K562 (cell line): ENCODE results near the gene PSRC1. TPM values are rescaled to one million over a fixed set of nuclear protein-coding genes. Genes with fewer than 3 reads are reported as not detected.
A peak's percentile ranks its signal among the peaks of the same experiment; 100 is the strongest.

Experiments
- BCOR ChIP-seq: fragments of 450-650 bp; IDR thresholded peaks from 2 replicates; pipeline ENCODE4 v1.6.1; 2016
- CBFA2T2 ChIP-seq: fragments of 450-650 bp; conservative IDR thresholded peaks from 2 replicates; pipeline ENCODE4 v1.6.1; 2017; ENCODE audit warnings: mild to moderate bottlenecking
- CREM ChIP-seq: IDR thresholded peaks from 2 replicates; pipeline ENCODE4 v1.6.1; 2014; ENCODE audit warnings: antibody characterized with exemption, low read depth
- ERF ChIP-seq: fragments of 450-650 bp; formaldehyde crosslinking; IDR thresholded peaks from 2 replicates; pipeline ENCODE4 v1.4.0; 2020; ENCODE audit warnings: mild to moderate bottlenecking, mixed read lengths
- FOXA3 ChIP-seq, 2 experiments: fragments of 450-650 bp in 1 of 2; sonication (generic) in 1 of 2; formaldehyde crosslinking; IDR thresholded peaks in 1 of 2; conservative IDR thresholded peaks in 1 of 2; 2 replicates each; pipeline versions ENCODE4 v1.4.0 to v1.8.0; 2020 to 2022; ENCODE audit warnings: mild to moderate bottlenecking in 2 of 2, missing genetic modification reagents in 1 of 2
- HLTF ChIP-seq: fragments of 450-650 bp; IDR thresholded peaks from 2 replicates; pipeline ENCODE4 v1.6.1; 2016
- KAT7 ChIP-seq: sonication (generic); formaldehyde crosslinking; IDR thresholded peaks from 2 replicates; pipeline ENCODE4 v1.8.0; 2022; ENCODE audit warnings: missing genetic modification reagents, mild to moderate bottlenecking, borderline replicate concordance
- MAFF ChIP-seq: IDR thresholded peaks from 2 replicates; pipeline ENCODE4 v1.6.1; 2012; ENCODE audit warnings: low read length, improper control_type of control experiment
- MTF1 ChIP-seq: fragments of 250-450 bp; sonication (Bioruptor Pico); IDR thresholded peaks from 2 replicates; pipeline ENCODE4 v1.9.0; 2021; ENCODE audit warnings: moderate library complexity, mild to moderate bottlenecking, inconsistent platforms, borderline replicate concordance
- POLR2A ChIP-seq: fragments of 450-650 bp; conservative IDR thresholded peaks from 2 replicates; pipeline ENCODE4 v1.6.1; 2016
- RFX5 ChIP-seq: IDR thresholded peaks from 2 replicates; pipeline ENCODE4 v1.6.1; 2011; ENCODE audit warnings: low read depth, mild to moderate bottlenecking, improper control_type of control experiment, low read length
- RNF219 ChIP-seq: fragments of 250-450 bp; sonication (Bioruptor Pico); IDR thresholded peaks from 2 replicates; pipeline ENCODE4 v1.5.0; 2022; ENCODE audit warnings: mild to moderate bottlenecking
- SMARCE1 ChIP-seq: fragments of 450-650 bp; IDR thresholded peaks from 2 replicates; pipeline ENCODE4 v1.7.1; 2016; ENCODE audit warnings: mild to moderate bottlenecking
- SRSF7 ChIP-seq: fragments of 200-400 bp; formaldehyde crosslinking; optimal IDR thresholded peaks from 2 replicates; pipeline ENCODE3; 2017; ENCODE audit warnings: mild to moderate bottlenecking, low read depth, low read length
- STAG1 ChIP-seq: sonication (generic); formaldehyde crosslinking; IDR thresholded peaks from 2 replicates; pipeline ENCODE4 v1.5.0; 2020; ENCODE audit warnings: missing genetic modification reagents, borderline replicate concordance
- ZBED1 ChIP-seq: IDR thresholded peaks from 2 replicates; pipeline ENCODE4 v1.6.1; 2014
- ZNF165 ChIP-seq: fragments of 250-450 bp; sonication (Bioruptor Pico); IDR thresholded peaks from 2 replicates; pipeline ENCODE4 v1.4.0; 2020; ENCODE audit warnings: borderline replicate concordance
- ZNF316 ChIP-seq: fragments of 450-650 bp; IDR thresholded peaks from 2 replicates; pipeline ENCODE4 v1.6.1; 2016
- polyA plus RNA-seq, 8 experiments: library from polyadenylated mRNA; depleted of rRNA in 4 of 8; stranded (reverse) in 5 of 8; unstranded in 3 of 8; fragments of >200 nt; fragmentation: Nextera tagmentation in 2 of 8; fragmentation: Illumina TruSeq in 1 of 8; extraction: Ambion mirVana in 2 of 8; extraction: Trizol in 1 of 8; gene quantifications; 2 replicates each; pipeline versions ENCODE4 v1.2.1 to v1.2.3, GENCODE V29; 2011 to 2014; ENCODE audit warnings: inconsistent platforms in 1 of 8, missing spikeins in 1 of 8
- total RNA-seq, 7 experiments: library from RNA; depleted of rRNA in 6 of 7; stranded (reverse); fragments of >200 nt in 6 of 7; fragmentation: Illumina TruSeq in 2 of 7; extraction: Trizol in 2 of 7; gene quantifications; 2 replicates each; pipeline versions ENCODE4 v1.2.1 to v1.2.3, GENCODE V29; 2011 to 2021; ENCODE audit warnings: low replicate concordance in 1 of 7
- TF ChIP-seq, protein P1 (sequence below): sonication (generic); formaldehyde crosslinking; IDR thresholded peaks from 2 replicates; pipeline ENCODE4 v1.8.0; 2022; ENCODE audit warnings: missing genetic modification reagents, mild to moderate bottlenecking, borderline replicate concordance
- TF ChIP-seq, protein P2 (sequence below): IDR thresholded peaks from 2 replicates; pipeline ENCODE4 v1.6.1; 2014; ENCODE audit warnings: antibody characterized with exemption
- TF ChIP-seq, protein P3 (sequence below): sonication (generic); formaldehyde crosslinking; IDR thresholded peaks from 2 replicates; pipeline ENCODE4 v1.4.0; 2020; ENCODE audit warnings: mild to moderate bottlenecking, missing genetic modification reagents
- TF ChIP-seq, protein P4 (sequence below), 2 experiments: fragments of 250-450 bp in 1 of 2; fragments of 450-650 bp in 1 of 2; sonication (Bioruptor Pico) in 1 of 2; IDR thresholded peaks; 2 replicates each; pipeline versions ENCODE4 v1.6.1 to v1.8.0; 2016 to 2021; ENCODE audit warnings: mild to moderate bottlenecking in 2 of 2, moderate library complexity in 2 of 2, missing compliant biosample characterization in 1 of 2, missing genetic modification characterization in 1 of 2

Gene PSRC1
- total and polyA plus RNA-seq, 9 of the 15 experiments (the other 6 are each of a cell fraction or from before 2014, with no cell fraction given) = 6.5 to 65.2 (median 39.3) TPM

DNA sequence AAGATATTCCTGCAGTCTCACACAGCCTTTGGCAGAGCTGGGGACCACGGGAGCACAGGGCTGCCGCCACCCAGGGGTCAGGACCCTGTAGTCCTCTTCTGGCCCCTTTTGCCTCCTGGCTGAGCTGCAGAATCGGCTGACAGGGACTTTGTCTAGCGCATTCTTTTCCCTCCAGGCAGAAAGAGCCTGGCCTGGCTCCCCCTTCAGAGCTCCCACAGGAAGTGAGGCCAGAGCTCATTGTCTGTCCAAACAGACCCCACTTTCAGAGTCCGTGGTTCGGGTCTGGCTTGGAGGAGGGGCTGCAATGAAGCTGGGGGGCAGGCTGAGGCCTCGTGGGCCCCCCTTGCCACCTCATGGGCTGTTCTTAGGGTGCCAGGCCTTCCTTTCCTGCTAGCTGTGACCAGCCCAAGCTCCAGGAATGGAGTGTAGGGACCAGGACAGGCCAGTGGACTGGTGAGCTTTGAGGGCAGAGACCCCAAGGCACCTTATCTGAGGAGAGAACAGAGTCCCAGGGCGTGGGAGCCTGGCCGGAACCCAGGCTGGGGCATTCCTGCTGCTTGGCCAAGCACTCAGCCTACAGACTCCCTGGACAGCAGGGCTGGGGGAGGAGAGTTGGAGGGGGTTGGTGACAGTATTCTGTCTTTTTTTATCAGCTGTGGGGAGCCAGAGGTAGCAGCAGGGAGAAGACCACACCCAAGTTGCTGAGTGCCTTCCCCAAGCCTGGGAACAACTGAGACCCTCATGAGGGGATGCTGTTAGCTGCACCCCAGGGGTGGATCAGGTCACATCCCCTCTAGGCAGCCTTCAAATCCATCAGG lies 28.9 kb downstream of the PSRC1 start (continued):
- TF ChIP-seq FOXA3 (CRISPR knock-in tag; conservative IDR thresholded peaks at IDR 0.05 in 1 of 2, IDR thresholded peaks at IDR 0.05 in 1 of 2) (peak in 1 of 2 experiments; percentile 48; a peak in 1 of 4 replicates), CBFA2T2 (peak; percentile 28), HLTF (no peak), MTF1 (no peak), RFX5 (no peak), POLR2A (no peak), KAT7 (CRISPR knock-in tag) (peak; percentile 80; the same call in 1 of the 2 replicates), BCOR (no peak), ZNF165 (CRISPR knock-in tag) (no peak), SRSF7 (no peak), ZBED1 (0 out of 2 replicates have a peak, but pooled peaks have one; percentile 44), ZNF316 (no peak), STAG1 (CRISPR knock-in tag) (no peak), RNF219 (CRISPR knock-in tag) (no peak), CREM (0 out of 2 replicates have a peak, but pooled peaks have one; percentile 8), SMARCE1 (0 out of 2 replicates have a peak, but pooled peaks have one; percentile 9), MAFF (no peak), ERF (CRISPR knock-in tag) (0 out of 2 replicates have a peak, but pooled peaks have one; percentile 11)
- TF ChIP-seq, protein P1, sequence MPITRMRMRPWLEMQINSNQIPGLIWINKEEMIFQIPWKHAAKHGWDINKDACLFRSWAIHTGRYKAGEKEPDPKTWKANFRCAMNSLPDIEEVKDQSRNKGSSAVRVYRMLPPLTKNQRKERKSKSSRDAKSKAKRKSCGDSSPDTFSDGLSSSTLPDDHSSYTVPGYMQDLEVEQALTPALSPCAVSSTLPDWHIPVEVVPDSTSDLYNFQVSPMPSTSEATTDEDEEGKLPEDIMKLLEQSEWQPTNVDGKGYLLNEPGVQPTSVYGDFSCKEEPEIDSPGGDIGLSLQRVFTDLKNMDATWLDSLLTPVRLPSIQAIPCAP (CRISPR knock-in tag) = no peak
- TF ChIP-seq, protein P2, sequence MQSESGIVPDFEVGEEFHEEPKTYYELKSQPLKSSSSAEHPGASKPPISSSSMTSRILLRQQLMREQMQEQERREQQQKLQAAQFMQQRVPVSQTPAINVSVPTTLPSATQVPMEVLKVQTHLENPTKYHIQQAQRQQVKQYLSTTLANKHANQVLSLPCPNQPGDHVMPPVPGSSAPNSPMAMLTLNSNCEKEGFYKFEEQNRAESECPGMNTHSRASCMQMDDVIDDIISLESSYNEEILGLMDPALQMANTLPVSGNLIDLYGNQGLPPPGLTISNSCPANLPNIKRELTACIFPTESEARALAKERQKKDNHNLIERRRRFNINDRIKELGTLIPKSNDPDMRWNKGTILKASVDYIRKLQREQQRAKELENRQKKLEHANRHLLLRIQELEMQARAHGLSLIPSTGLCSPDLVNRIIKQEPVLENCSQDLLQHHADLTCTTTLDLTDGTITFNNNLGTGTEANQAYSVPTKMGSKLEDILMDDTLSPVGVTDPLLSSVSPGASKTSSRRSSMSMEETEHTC = no peak
- TF ChIP-seq, protein P3, sequence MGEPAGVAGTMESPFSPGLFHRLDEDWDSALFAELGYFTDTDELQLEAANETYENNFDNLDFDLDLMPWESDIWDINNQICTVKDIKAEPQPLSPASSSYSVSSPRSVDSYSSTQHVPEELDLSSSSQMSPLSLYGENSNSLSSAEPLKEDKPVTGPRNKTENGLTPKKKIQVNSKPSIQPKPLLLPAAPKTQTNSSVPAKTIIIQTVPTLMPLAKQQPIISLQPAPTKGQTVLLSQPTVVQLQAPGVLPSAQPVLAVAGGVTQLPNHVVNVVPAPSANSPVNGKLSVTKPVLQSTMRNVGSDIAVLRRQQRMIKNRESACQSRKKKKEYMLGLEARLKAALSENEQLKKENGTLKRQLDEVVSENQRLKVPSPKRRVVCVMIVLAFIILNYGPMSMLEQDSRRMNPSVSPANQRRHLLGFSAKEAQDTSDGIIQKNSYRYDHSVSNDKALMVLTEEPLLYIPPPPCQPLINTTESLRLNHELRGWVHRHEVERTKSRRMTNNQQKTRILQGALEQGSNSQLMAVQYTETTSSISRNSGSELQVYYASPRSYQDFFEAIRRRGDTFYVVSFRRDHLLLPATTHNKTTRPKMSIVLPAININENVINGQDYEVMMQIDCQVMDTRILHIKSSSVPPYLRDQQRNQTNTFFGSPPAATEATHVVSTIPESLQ (CRISPR knock-in tag) = peak; percentile 62; the same call in 1 of the 2 replicates
- TF ChIP-seq, protein P4, sequence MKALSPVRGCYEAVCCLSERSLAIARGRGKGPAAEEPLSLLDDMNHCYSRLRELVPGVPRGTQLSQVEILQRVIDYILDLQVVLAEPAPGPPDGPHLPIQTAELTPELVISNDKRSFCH (CRISPR knock-in tag; IDR thresholded peaks at IDR 0.05) = no peak
- TF ChIP-seq, protein P4 (tag; IDR thresholded peaks at IDR 0.05) = peak; percentile 38; the same call in 1 of the 2 replicates
